Neural crest cell (in vitro differentiated cells): ENCODE data around the gene P2RX5. TPM values are rescaled to one million over a fixed set of nuclear protein-coding genes. Genes with fewer than 3 reads are reported as not detected.

Experiments
- DNase-seq: peaks from one replicate; pipeline ENCODE4 v3.0.0; 2021; ENCODE audit warnings: low read depth, mixed read lengths, low spot score
- H3K27ac Mint-ChIP-seq: one replicate; pipeline ENCODE4 v1.8.0; 2021; ENCODE audit warnings: mild to moderate bottlenecking, mixed read lengths; ENCODE audit not compliant: unreplicated experiment
- H3K27me3 Mint-ChIP-seq: 2 replicates; pipeline ENCODE4 v1.8.0; 2021; ENCODE audit warnings: low read depth, mild to moderate bottlenecking, mixed read lengths
- H3K36me3 Mint-ChIP-seq: 2 replicates; pipeline ENCODE4 v1.8.0; 2021; ENCODE audit warnings: low read depth, mild to moderate bottlenecking, mixed read lengths
- H3K4me1 Mint-ChIP-seq: 2 replicates; pipeline ENCODE4 v1.8.0; 2021; ENCODE audit warnings: mixed read lengths
- H3K4me3 Mint-ChIP-seq: one replicate; pipeline ENCODE4 v1.8.0; 2021; ENCODE audit warnings: mild to moderate bottlenecking, mixed read lengths
- H3K9me3 Mint-ChIP-seq: 2 replicates; pipeline ENCODE4 v1.8.0; 2021; ENCODE audit warnings: mixed read lengths
- CTCF ChIP-seq: fragments of 200-600 bp; sonication (generic); conservative IDR thresholded peaks from 2 replicates; pipeline ENCODE4 v1.5.0; 2021; ENCODE audit warnings: antibody characterized with exemption, mild to moderate bottlenecking
- total RNA-seq: library from RNA; stranded (reverse); gene quantifications from 2 replicates; pipeline ENCODE4 v1.2.1, GENCODE V29; 2021

The P2RX5 gene
- total RNA-seq, 1 donor from 2014 or later: 1.6 TPM

GRCh38 chr17:3669548-3669947, 26.4 kb downstream of the P2RX5 start:
- peaks cover 33% of the 10 kb centered on the region for H3K4me1 Mint-ChIP-seq
- peak overlapping the region; percentile 92 for H3K27ac Mint-ChIP-seq
- no peak for DNase-seq
- peak overlapping the region; percentile 95 for H3K4me3 Mint-ChIP-seq
- TF ChIP-seq CTCF: no peak
- no peaks in the 10 kb centered on the region for H3K36me3 Mint-ChIP-seq
- H3K27me3 Mint-ChIP-seq: no peaks in the 10 kb centered on the region
- no peaks in the 10 kb centered on the region for H3K9me3 Mint-ChIP-seq

GRCh38 chr17:3669085-3669347, 26.9 kb downstream of the P2RX5 start:
- Mint-ChIP-seq H3K27me3 (no peaks in the 10 kb centered on the region), H3K9me3 (no peaks in the 10 kb centered on the region), H3K27ac (peak overlapping the region; percentile 92), H3K36me3 (no peaks in the 10 kb centered on the region), H3K4me3 (peak overlapping the region; percentile 95), H3K4me1 (peaks cover 29% of the 10 kb centered on the region)
- no peak for TF ChIP-seq CTCF
- no peak for DNase-seq

GRCh38 chr17:3668279-3669084, 27.5 kb downstream of the P2RX5 start, which contains the start of the genes EMC6 and TAX1BP3:
EMC6 (plus strand) TSS chr17:3668812; CDS start chr17:3669147, 335 bp downstream.
TAX1BP3 (minus strand) TSS chr17:3668578; CDS start chr17:3668526, 52 bp downstream.
- H3K9me3 Mint-ChIP-seq: no peaks in the 10 kb centered on the region
- DNase-seq: peak; percentile 100
- peaks cover 29% of the 10 kb centered on the region for H3K4me1 Mint-ChIP-seq
- H3K4me3 Mint-ChIP-seq: peak within 1 kb of the TSS; percentile 95
- no peaks in the 10 kb centered on the region for H3K36me3 Mint-ChIP-seq
- peak within 1 kb of the TSS; percentile 96 for H3K27ac Mint-ChIP-seq
- no peak for TF ChIP-seq CTCF
- no peaks in the 10 kb centered on the region for H3K27me3 Mint-ChIP-seq

GRCh38 chr17:3667366-3668278, 28.3 kb downstream of the P2RX5 start:
- Mint-ChIP-seq H3K27ac (peak overlapping the region; percentile 88), H3K4me1 (peaks cover 32% of the 10 kb centered on the region), H3K36me3 (no peaks in the 10 kb centered on the region), H3K9me3 (no peaks in the 10 kb centered on the region), H3K27me3 (no peaks in the 10 kb centered on the region), H3K4me3 (peak overlapping the region; percentile 95)
- no peak for TF ChIP-seq CTCF
- DNase-seq: peak; percentile 62

GRCh38 chr17:3666516-3666915, 29.4 kb downstream of the P2RX5 start:
- H3K4me1 Mint-ChIP-seq: peaks cover 32% of the 10 kb centered on the region
- H3K27ac Mint-ChIP-seq: no peak overlapping the region
- no peaks in the 10 kb centered on the region for H3K27me3 Mint-ChIP-seq
- H3K4me3 Mint-ChIP-seq: peak overlapping the region; percentile 93
- no peak for DNase-seq
- H3K9me3 Mint-ChIP-seq: no peaks in the 10 kb centered on the region
- no peaks in the 10 kb centered on the region for H3K36me3 Mint-ChIP-seq
- TF ChIP-seq CTCF: no peak
